Measurements from ENCODE around the gene PRKCE.

Gene PRKCE

DNA sequence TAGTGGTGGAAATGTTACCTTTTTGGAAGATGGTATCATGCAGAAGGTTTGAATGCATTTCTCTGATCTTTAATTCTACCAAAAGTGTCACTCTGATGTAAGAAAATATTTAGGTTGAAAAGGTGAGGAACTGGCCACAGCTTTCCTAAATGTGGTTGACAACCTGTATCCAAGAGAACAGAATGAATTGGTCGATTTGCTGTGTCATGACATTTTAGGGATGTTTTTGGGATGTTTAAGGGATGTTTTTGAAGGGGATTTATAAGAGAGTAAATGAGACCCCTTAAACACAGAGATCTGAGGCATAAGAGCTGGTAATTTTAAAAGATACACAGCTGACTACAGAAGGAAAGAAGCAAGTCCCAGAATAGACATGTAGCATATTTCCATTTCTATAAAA is 375.0 kb downstream of the PRKCE start:
- no peak for TF ChIP-seq CTCF (IDR thresholded peaks at IDR 0.05)

GRCh38 chr2:46029332-46029811 is 377.9 kb downstream of the PRKCE start:
- no peak for TF ChIP-seq CTCF (IDR thresholded peaks at IDR 0.05)

GRCh38 chr2:46030330-46030729 is 378.9 kb downstream of the PRKCE start:
- TF ChIP-seq CTCF (IDR thresholded peaks at IDR 0.05) = no peak

- TF ChIP-seq CTCF (IDR thresholded peaks at IDR 0.05) = no peak
These were observed 380.8 kb downstream of the PRKCE start for GRCh38 chr2:46032161-46032813.

GRCh38 chr2:46032996-46033395 is 381.5 kb downstream of the PRKCE start:
- TF ChIP-seq CTCF (IDR thresholded peaks at IDR 0.05) = no peak

- TF ChIP-seq CTCF (IDR thresholded peaks at IDR 0.05) = no peak
These were observed 383.1 kb downstream of the PRKCE start for GRCh38 chr2:46034535-46034934.

DNA sequence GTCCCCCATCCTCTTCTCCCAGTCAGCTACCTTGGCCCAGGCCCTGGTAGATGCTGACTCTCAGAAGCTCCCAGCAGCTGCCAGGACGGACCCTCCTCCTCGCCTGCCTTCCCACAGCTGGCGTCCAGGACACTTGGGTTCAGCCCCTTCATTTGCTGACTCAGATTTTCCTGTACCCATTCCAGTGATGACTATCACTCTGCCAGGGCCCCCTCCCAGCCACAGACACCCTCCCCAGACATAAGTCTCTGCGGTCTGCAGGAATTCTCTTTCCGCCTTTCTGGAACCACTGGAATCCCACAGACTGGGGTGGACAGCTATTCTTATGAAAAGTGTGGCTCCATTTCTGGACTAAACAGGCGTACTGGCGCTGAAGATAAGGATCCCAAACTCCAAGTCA is 385.5 kb downstream of the PRKCE start:
- no peak for TF ChIP-seq CTCF (IDR thresholded peaks at IDR 0.05)

Measured in LNCAP (cell line).